Measurements from ENCODE around the gene PSG4. TPM values are rescaled to one million over a fixed set of nuclear protein-coding genes. Genes with fewer than 3 reads are reported as not detected.
"Not testable (repeated sequence)": the region's sequence is repeated elsewhere in the genome, so short reads cannot be mapped to it uniquely, and the experiment has no call there.

PSG4 gene
- total RNA-seq, 1 experiment from 2014 or later: 84.3 TPM

GRCh38 chr19:43198686-43199419 is 6.6 kb downstream of the PSG4 start:
- DNase-seq (ENCODE audit: low spot score): not testable (repeated sequence)

- not testable (repeated sequence) for DNase-seq (ENCODE audit: low spot score)
Measured at GRCh38 chr19:43197666-43198397, 7.6 kb downstream of the PSG4 start.

GRCh38 chr19:43194397-43194796 is 11.0 kb downstream of the PSG4 start:
- not testable (repeated sequence) for DNase-seq (ENCODE audit: low spot score)

- DNase-seq (ENCODE audit: low spot score): not testable (repeated sequence)
Measured at GRCh38 chr19:43192381-43193155, 12.9 kb downstream of the PSG4 start.

GRCh38 chr19:43188092-43188491 is 17.3 kb downstream of the PSG4 start:
- DNase-seq (ENCODE audit: low spot score): not testable (repeated sequence)

GRCh38 chr19:43186311-43186935 is 19.0 kb downstream of the PSG4 start, which contains the start of gene PSG5:
TSS of gene PSG5 (minus strand) at chr19:43186536. CDS start at chr19:43186405, 131 bp downstream.
- not testable (repeated sequence) for DNase-seq (ENCODE audit: low spot score)

- DNase-seq (ENCODE audit: low spot score): peak; percentile 99
Measured at GRCh38 chr19:43181869-43182771, 23.3 kb downstream of the PSG4 start.

GRCh38 chr19:43179569-43180147 is 25.8 kb downstream of the PSG4 start:
- not testable (repeated sequence) for DNase-seq (ENCODE audit: low spot score)

- not testable (repeated sequence) for DNase-seq (ENCODE audit: low spot score)
Measured at GRCh38 chr19:43178577-43178976, 26.9 kb downstream of the PSG4 start.

- DNase-seq (ENCODE audit: low spot score): not testable (repeated sequence)
Measured at GRCh38 chr19:43165906-43166305, 39.5 kb downstream of the PSG4 start.

GRCh38 chr19:43163135-43163534 is 42.3 kb downstream of the PSG4 start:
- not testable (repeated sequence) for DNase-seq (ENCODE audit: low spot score)

- DNase-seq (ENCODE audit: low spot score): not testable (repeated sequence)
Measured at GRCh38 chr19:43162261-43162660, 43.2 kb downstream of the PSG4 start.

GRCh38 chr19:43152214-43152613 is 53.2 kb downstream of the PSG4 start:
- peak; percentile 65 for DNase-seq (ENCODE audit: low spot score)

GRCh38 chr19:43149788-43150187 is 55.6 kb downstream of the PSG4 start:
- not testable (repeated sequence) for DNase-seq (ENCODE audit: low spot score)

GRCh38 chr19:43148233-43148632 is 57.2 kb downstream of the PSG4 start:
- peak; percentile 86 for DNase-seq (ENCODE audit: low spot score)

Other genes starting within 250 kb of the PSG4 start
- gene PSG11, start 179.2 kb downstream of the PSG4 start, total RNA-seq (2014; rRNA removed; shearing (Covaris generic)): 0.17 and 0.29 TPM in 2 replicates
- 0.19 TPM in 1 of 2 replicates, not detected in the other for gene PSG2, start 122.9 kb downstream of the PSG4 start, total RNA-seq (2014; rRNA removed; shearing (Covaris generic))
- gene PSG5, start 19.1 kb downstream of the PSG4 start, total RNA-seq (2014; rRNA removed; shearing (Covaris generic)): 3.2 and 7.1 TPM in 2 replicates
- 2.1 and 3.6 TPM in 2 replicates for gene PSG9, start 63.9 kb upstream of the PSG4 start, total RNA-seq (2014; rRNA removed; shearing (Covaris generic))
- gene CD177, start 148.0 kb upstream of the PSG4 start, total RNA-seq (2014; rRNA removed; shearing (Covaris generic)): 0.67 and 0.78 TPM in 2 replicates
- not detected in 2 replicates for gene TEX101, start 209.3 kb upstream of the PSG4 start, total RNA-seq (2014; rRNA removed; shearing (Covaris generic))

Data from A172 (cell line).